GM15510 (cell line): ENCODE data around the gene NEMP1.

Experiments used
- POLR2A ChIP-seq: IDR thresholded peaks from 3 replicates; pipeline ENCODE4 v1.6.1; 2011; ENCODE audit warnings: borderline replicate concordance; ENCODE audit not compliant: insufficient read length; ENCODE audit errors: extremely low read depth

The NEMP1 gene

DNA sequence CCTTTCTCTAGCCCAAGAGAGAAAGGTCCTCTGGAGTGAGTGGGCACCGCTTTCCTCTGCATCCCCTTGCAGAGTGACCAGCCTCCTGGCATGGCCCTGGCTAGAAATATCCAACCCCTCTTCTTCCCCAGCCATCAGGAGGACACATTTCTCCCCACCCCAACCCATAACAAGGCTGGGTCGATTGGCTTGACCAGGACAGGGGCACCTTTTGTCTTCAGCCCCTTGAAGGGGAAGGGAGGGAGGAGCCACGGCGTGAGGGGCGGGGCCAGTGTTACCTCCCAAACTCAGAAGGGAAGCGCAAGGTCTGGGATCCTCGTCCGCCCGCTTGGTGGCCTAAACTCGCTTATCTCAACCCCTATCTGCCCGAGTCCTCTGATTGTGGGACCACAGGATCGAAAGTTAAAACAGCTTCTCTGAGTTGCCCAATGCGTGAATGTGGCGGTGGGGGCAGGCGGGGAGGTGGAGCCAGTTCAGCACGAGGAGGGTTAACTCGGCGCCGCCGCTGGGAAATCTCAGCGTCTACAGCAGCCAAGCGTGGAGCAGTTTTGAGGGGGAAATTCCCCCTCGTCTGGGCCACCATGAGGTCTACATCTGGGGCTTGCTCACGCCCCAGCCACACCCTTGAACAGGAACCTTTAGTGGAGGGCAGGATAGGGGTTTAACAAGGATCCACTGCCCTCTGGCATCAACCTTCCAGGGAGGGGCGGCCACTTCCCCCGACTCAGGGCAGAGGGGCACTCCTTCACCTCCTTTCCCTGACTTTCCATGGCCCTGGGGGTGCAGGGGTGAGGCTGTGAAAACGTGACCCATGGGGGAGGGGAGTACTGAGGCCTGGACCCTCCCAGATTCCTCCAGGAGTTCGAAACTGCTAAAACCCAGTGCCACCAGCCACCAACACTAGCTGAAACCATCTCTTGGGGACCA, 31.8 kb upstream of the NEMP1 start:
- TF ChIP-seq POLR2A = peak; percentile 31

- no peak for TF ChIP-seq POLR2A
These were observed 30.9 kb upstream of the NEMP1 start for GRCh38 chr12:57109207-57110103.

DNA sequence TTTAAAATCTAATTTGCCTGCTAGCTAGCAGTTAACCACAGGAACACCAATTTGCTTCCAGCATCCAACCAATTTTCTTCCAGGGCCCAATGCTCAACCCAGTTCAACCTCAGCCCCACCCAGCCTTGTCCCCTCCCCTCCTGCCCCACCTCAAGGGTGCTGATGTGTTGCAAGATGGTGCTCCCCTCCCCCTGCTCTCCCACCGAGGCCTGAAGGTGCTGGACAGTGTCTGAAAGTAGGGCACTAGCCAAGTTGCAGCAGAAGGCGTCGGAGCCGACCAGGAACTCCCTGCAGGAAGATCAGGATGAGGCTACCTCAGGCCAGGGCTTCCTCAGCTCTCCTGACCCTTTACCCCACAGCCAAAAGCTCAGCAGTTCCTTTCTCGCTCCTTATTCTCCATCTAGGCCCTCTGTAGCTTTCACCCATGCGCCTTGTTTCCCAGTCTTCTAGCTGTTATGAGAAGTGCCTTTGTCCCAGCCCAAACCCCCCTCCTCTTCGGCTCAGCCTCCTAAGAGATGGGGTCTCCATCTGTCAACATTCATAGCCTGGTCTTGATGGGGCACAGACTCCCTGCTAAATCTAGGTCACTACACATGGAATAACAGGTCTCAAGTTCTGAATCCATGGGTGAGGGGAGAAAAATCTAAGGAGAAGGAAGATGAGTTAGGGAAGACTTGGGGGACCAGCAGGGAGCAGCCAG, 29.0 kb upstream of the NEMP1 start:
- no peak for TF ChIP-seq POLR2A

DNA sequence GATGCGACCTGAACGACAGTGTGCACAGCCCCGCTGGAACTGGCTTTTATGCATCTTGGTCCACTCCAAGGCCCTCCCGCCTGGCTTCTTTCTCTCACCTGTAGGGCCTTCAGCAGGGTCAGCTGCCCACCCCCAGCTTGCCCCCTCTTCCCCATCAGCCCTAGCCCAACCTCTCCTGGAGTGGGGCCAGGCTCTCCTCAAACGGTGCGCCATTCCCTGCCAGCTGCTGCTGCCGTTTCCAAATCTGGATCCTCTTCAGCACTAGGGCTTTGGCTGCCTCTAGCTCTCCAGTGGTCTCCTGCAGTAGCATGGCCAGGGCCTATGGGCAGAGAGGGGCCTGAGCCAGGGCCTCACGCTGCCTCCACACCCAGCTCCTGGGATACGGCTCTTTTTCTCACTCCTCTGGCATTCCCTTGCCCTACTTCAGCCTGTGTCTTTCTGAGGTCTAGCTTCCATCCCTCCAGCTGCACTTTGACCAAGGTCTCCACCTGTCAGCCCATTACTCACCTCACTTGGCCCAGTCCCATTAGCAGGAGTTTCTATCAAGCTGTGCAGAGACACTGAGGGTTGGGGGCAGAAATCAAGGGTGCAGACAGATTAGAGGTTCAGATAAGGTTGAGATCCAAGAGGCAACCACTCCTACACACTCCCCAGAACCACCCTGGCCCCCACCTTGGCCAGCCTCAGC, 27.6 kb upstream of the NEMP1 start:
- TF ChIP-seq POLR2A = no peak

DNA sequence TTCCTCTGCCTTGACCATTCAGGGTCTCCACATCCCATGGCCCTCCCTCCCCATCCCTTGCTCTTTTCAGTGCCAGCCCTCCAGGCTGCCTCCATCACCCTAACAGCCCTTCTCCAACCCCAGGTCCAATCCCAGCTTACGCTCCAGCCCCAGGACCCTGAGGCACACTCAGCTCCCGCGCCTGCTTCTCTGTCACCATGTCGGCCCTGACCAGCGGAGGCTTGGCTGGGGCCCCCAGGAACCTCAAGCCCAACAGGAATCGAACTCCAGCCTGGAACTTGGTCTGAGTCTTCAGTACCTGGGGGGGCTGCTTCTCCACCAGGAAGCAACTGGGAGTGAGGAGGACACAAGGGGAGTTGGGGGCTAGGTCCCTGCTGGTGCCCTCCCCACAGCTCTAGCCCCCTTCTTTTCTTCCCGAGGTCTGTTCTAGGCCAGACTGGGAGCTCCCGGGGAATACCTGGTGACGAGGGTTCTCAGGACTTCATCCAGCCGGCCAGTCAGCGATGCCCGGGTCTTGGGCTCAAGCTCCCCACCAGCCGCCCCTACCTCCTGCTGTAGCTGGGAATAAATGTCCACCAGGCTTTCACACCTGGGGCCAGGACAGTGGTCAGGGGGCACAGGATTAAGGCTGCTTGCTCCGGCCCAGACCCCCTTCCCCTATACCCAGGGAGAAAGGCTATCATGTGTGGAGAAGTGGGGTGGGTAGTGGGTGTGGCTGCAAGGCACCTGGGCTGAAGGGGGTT, 26.6 kb upstream of the NEMP1 start:
- TF ChIP-seq POLR2A = no peak

GRCh38 chr12:57104292-57104910, 25.8 kb upstream of the NEMP1 start:
- no peak for TF ChIP-seq POLR2A

- TF ChIP-seq POLR2A = no peak
These were observed 25.3 kb upstream of the NEMP1 start for GRCh38 chr12:57103856-57104255.

DNA sequence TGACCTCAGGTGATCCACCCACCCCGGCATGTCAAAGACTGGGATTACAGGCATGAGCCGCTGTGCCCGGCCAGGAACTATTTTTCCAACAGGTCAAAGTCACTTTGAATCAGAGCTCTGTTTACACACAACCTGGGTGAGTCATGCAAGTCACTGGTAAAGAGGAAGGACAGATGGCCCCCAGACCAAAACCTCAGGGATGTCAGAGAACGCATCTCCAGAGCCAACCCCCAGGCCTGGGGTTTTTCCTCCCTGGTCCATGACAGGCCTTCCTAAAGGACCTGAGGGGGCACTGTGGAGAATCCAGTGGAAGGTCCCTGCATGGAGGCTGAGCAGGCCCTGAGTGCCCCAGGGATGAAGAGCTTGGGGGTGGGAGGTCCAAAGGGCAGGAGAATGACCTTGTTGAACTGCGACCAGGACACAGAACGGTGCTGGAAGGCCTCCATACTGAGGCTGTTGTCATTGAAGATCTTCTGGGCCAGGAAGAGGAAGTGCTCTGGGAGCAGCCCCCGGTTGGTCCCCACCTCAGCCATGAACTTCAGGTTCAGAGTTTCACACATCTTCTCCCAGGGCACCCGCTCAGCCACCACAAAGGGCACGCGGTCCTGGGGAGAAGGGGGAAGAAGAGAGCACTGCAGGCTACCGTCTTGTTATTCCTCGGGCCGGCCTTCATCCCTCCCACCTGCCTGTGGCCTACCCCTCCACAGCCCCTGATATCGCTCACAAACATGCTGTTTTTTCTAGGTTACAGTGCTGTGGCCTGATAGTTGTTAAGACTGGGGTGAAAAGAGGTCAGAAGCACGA, 23.5 kb upstream of the NEMP1 start:
- no peak for TF ChIP-seq POLR2A

DNA sequence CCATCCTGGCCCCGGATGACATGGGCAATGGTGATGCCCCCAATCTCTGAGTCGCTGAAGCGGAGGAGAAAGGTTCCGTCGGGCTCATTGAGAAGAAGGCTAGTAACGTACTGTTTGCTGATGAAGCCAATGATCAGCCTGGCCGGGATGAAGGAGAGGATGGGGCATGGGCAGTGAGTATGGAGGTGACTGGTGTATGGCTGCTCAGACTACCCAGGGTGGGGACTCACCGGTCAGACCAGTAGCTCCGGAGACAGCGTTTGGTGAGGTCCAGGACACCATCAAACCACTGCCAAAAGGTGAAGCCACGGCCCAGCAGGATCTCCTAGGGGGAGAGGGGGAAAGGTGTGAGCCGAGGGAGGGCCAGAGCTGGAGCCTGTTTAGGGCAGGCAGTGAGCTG, 21.2 kb upstream of the NEMP1 start:
- no peak for TF ChIP-seq POLR2A

DNA sequence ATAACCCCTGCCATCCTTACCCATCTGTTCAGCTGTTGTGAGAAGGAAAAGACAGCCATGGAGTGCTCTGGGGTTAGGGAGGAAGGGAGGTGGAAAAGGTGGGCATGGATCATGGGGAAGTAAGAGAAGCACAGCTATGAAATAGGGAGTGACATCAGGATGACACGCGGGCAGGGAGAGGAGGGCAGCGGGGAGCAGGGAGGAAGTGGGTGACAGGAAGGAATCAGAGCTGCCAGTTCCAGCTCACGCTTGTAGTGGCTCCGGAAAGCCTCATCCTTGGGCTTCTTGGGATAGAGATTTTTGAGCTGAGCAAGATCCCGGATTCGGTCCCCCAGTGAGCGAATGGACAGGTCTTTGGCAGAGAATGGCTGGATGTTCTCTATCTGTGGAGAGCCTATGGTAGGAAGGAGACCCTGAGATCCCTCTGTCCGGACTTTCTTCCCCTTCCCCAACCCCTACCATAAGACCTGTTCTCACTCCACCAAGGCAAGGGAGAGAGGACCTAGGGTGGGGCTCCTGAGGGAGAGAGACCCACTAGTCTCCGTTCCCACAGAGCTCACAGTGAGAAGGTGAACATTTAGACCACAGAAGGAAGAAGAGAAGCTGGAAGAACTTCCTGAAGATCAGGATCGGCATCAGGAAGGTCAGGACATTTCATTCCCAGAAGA, 20.6 kb upstream of the NEMP1 start:
- TF ChIP-seq POLR2A = no peak

DNA sequence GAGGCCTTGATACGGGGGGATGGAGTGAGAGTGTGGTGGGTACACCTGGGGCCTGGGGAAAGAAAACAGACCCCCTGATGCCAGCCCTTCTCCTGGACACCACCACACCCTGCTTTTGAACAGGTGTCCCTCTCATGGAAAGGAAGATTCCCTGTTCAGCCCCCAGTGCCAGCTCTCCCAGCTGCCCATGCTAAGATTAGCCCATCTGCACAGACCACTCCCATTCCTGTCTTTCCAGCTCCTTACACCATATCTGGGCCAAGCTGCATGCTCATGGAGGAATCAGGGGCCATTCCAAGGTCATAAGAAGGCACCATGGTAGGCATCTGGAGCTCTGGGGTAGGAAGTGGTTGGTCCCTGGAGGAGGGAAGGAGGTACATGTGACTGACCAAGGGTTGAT, 20.0 kb upstream of the NEMP1 start:
- TF ChIP-seq POLR2A = no peak

- no peak for TF ChIP-seq POLR2A
These were observed 18.9 kb upstream of the NEMP1 start for GRCh38 chr12:57097554-57097835.
